RWPE1 (cell line): Measurements from ENCODE around the gene LRCH1.

ENCODE experiments used
- CTCF ChIA-PET: fragments of 350-600 bp; sonication (Branson Sonifier 250); formaldehyde crosslinking; extraction: SDS; loops from one replicate; lab custom pipeline; 2021; lab: Yijun Ruan, JAX
- POLR2A ChIA-PET: fragments of 400-600 bp; formaldehyde crosslinking; extraction: SDS; loops from one replicate; lab custom pipeline; 2020; ENCODE audit warnings: antibody characterized with exemption; ENCODE audit not compliant: low non-redundant PET; lab: Yijun Ruan, JAX
- DNase-seq: peaks from one replicate; pipeline ENCODE4 v3.0.0; 2012; ENCODE audit warnings: low spot score
- H3K27ac ChIP-seq: fragments of 450-650 bp; 2 replicates; pipeline ENCODE4 v1.5.1; 2017
- TF ChIP-seq, protein P1 (sequence below): fragments of 450-650 bp; conservative IDR thresholded peaks from 2 replicates; pipeline ENCODE4 v1.5.1; 2017; ENCODE audit warnings: low read depth, mild to moderate bottlenecking

The LRCH1 gene

DNA sequence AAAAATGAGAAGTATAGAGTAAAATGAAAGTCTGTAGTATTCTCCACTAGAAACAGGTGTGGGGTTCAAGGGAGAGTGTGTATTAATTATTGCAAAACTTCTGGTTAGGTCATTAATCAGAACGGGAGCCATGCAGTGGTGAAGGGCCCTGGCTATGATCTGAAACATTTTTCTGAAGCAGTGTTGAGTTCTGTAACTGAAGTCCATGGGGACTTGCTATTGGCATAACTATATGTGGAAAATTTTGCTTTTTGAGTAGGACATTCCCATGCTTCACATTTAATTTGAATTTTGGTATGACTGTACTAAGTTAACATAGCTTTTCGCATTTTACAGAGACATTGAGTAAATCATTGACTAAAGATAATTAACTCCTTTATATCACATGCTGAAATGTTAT, 67.5 kb downstream of the LRCH1 start:
- ChIA-PET POLR2A (no interaction called here), CTCF (no interaction called here)
- DNase-seq = no peak
- TF ChIP-seq, protein P1, sequence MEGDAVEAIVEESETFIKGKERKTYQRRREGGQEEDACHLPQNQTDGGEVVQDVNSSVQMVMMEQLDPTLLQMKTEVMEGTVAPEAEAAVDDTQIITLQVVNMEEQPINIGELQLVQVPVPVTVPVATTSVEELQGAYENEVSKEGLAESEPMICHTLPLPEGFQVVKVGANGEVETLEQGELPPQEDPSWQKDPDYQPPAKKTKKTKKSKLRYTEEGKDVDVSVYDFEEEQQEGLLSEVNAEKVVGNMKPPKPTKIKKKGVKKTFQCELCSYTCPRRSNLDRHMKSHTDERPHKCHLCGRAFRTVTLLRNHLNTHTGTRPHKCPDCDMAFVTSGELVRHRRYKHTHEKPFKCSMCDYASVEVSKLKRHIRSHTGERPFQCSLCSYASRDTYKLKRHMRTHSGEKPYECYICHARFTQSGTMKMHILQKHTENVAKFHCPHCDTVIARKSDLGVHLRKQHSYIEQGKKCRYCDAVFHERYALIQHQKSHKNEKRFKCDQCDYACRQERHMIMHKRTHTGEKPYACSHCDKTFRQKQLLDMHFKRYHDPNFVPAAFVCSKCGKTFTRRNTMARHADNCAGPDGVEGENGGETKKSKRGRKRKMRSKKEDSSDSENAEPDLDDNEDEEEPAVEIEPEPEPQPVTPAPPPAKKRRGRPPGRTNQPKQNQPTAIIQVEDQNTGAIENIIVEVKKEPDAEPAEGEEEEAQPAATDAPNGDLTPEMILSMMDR = no peak
- H3K27ac ChIP-seq = no peak overlapping the region

DNA sequence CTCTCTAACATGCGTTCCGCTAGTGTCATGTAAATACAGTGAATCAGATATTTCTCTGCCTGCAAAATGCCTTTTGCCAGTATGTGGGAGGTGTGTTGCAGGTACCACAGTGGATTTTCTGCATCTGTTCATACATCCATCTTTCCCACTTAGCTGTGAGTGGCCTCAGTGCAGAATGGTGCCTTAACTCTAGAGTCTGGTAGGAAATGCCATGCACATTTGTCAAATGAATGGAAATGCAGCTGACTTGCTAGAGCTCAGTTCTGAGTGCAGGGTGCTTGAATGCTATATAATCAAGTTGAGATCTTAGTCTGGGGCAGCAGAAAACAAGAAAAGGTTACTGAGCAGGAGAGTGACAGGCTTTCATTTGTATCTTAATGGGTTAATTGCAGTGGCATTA, 68.2 kb downstream of the LRCH1 start:
- POLR2A ChIA-PET = no interaction called here
- TF ChIP-seq, protein P1 = no peak

DNA sequence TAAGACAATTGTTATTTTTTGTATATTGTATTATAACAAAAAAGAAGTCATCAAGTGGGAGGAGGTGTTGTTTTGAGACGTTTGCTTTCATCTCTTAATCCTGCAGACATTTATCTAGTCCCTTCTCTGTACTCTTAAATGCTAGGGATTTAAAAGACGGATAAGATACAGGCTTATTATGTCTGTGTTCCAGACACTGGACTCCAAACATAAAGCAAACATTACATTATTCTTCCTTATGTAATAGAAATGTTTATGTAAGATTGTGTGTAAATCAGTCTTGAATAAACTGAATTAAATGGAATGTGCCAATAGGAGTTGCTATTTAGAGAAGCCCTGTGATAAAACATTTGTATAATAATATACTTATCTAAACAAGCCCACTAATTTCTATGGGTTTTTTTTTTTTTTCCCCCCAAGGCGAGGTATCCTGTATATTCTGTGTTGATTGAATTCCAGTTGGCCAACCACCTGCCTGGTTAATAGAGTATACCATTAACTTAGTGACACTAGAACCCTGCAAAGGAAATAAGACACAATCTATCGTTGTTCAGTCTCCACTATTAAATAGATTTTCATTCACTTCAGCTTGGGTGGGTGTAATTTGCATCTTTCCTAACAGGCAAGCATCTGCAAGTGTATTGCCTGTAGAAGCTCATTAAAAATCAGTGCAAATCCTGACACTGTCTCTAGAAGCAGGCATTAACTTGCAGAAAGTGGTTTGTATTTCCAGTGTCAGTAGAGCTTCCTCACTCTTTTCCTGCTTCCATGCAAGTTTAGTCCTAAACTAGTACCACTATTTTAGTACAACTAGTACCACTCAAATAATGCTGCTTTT, 69.0 kb downstream of the LRCH1 start:
- no peak overlapping the region for H3K27ac ChIP-seq
- DNase-seq = no peak
- CTCF ChIA-PET = no interaction called here
- POLR2A ChIA-PET = no interaction called here
- TF ChIP-seq, protein P1 = no peak

More for the DNA sequence above, 68.2 kb downstream of the LRCH1 start:
- CTCF ChIA-PET = no interaction called here
- no peak overlapping the region for H3K27ac ChIP-seq
- DNase-seq = no peak

DNA sequence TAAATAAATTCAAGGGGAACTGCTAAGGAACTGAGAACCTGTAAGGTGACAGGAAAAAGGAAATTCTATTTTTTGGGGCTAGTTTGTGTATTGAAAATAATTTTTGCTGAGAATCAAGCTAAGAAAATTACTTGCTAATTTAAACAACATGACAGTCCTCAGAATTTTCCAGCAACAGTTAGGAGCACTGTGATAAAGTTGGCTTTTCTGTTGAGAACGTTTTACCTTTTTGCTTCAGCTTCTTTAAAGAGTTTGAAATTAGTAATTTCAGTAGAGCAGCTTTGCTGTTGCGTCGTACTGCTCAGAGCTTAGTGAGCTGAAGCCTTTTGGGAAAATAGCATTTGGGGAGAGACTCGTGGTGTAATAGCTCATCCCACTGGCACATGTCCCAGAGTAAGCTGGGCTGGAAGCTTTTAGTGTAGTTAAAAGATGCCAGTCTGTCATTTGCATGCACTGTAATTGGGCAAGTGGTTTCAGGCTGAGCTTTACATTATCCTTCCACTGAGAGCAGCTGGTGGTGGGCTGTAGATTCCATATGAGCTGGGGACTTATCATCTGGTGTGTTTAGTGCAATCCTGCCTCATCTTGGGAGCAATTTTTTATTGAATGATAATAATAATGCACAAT, 69.8 kb downstream of the LRCH1 start:
- CTCF ChIA-PET = no interaction called here
- H3K27ac ChIP-seq = no peak overlapping the region
- POLR2A ChIA-PET = interaction anchor here (0.7 kb wide), 1 partner anchor 7 kb away, joined by 5 read pairs; no protein-coding TSS in a partner anchor
- no peak for DNase-seq
- TF ChIP-seq, protein P1 = no peak

DNA sequence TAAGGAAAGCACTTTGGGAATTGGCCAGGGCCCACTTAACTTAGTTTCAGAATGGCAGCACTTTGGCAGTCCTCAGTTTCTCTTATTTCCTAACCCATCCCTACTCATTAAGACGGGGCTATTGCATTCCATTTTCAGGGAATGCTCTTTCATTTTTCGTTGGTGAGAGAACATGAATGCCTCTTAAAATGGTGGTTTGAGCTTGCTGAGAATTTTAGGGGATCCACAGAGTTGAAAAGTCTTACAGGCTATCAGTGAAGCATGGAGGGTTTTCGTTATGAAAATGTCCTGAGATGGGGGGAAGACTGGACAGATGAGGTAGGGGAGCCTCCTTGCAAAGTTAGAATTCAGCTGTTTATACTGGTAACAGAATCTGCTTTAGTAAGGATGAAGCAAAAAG, 71.4 kb downstream of the LRCH1 start:
- CTCF ChIA-PET = interaction anchor here (0.6 kb wide), 2 partner anchors 11 to 1001 kb away, joined by 3 read pairs; no protein-coding TSS in a partner anchor
- TF ChIP-seq, protein P1 = no peak

DNA sequence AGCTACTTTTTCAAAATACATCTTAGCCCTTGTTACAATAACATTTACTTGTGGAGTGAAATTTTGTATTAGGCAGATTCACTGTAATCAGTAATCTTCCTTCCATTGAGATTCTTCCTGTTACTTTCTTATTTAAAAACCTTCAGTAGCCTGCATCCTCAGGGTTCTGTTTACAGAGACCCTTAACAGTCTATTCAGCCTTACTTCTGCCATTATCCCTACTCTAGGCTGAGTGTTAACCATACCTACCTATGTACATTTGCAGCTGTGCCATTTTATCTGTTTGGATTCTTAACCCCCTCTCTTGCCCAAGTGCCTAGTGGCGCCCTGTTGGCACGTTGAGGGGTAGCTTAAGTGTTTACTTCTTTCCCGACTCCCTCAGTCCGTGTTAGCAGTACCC, 71.9 kb downstream of the LRCH1 start:
- no peak for DNase-seq
- ChIA-PET POLR2A (no interaction called here), CTCF (interaction anchor here (0.6 kb wide), 2 partner anchors 50 to 1001 kb away, joined by 3 to 4 read pairs; no protein-coding TSS in a partner anchor)
- TF ChIP-seq, protein P1 = no peak
- H3K27ac ChIP-seq = no peak overlapping the region

More for the DNA sequence above, 71.4 kb downstream of the LRCH1 start:
- POLR2A ChIA-PET = no interaction called here
- no peak overlapping the region for H3K27ac ChIP-seq
- DNase-seq = no peak
